K562 (cell line): Measurements from ENCODE around the gene EVX1. TPM values are rescaled to one million over a fixed set of nuclear protein-coding genes. Genes with fewer than 3 reads are reported as not detected.
A peak's percentile ranks its signal among the peaks of the same experiment; 100 is the strongest.

Experiments
- ATAC-seq: fragments of 200-7000 bp; cut with Tn5 transposase; 3 replicates; pipeline ENCODE4 v1.9.1; 2020; ENCODE audit warnings: moderate library complexity
- BruUV-seq: library from RNA; stranded (reverse); fragments of 400-500 nt; replicated peaks from 2 replicates; lab custom pipeline; 2021; lab: Mats Ljungman, UMichigan
- CTCF ChIA-PET: fragments of 300-600 bp; formaldehyde crosslinking; extraction: SDS; loops from one replicate; lab custom pipeline; 2021; ENCODE audit warnings: low intra/inter-chr PET ratio; lab: Yijun Ruan, JAX
- POLR2A ChIA-PET: fragments of 300-600, 350-650 bp; sonication (Branson Sonifier 250); formaldehyde crosslinking; extraction: SDS; loops from one replicate; lab custom pipeline; 2021; ENCODE audit warnings: antibody characterized with exemption, inconsistent platforms; lab: Yijun Ruan, JAX
- DNase-seq, 4 experiments: peaks; one replicate each; pipeline versions ENCODE4 v3.0.0 to v3.0.0-alpha.2; 2011 to 2018; ENCODE audit warnings: low spot score in 3 of 4, mixed read lengths in 3 of 4; ENCODE audit errors: extremely low read depth in 1 of 4
- FAIRE-seq: peaks from 2 replicates; lab custom pipeline; 2011; peaks lifted over from hg19 to GRCh38; lab: Jason Lieb, UNC
- H2AFZ ChIP-seq: 2 replicates; pipeline ENCODE4 v1.6.0; 2011; ENCODE audit warnings: low read depth, low read length, control low read depth, inconsistent platforms
- H3K27ac ChIP-seq: fragments of 200-600 bp; 3 replicates; pipeline ENCODE4 v1.8.0; 2011; ENCODE audit warnings: low read depth, mild to moderate bottlenecking, control low read depth, inconsistent platforms, low read length, moderate library complexity, mixed read lengths; ENCODE audit errors: extremely low read depth
- H3K27me3 ChIP-seq, 2 experiments: fragments of 300-600 bp in 1 of 2; 2 replicates in 1 of 2; 3 replicates in 1 of 2; pipeline versions ENCODE4 v1.6.0 to v1.8.0; 2011; ENCODE audit warnings: inconsistent platforms in 2 of 2, low read length in 2 of 2, mild to moderate bottlenecking in 1 of 2, mixed read lengths in 1 of 2, moderate library complexity in 1 of 2; ENCODE audit not compliant: control insufficient read depth in 2 of 2, insufficient read depth in 2 of 2
- H3K36me3 ChIP-seq: fragments of 300-600 bp; 3 replicates; pipeline ENCODE4 v1.8.0; 2011; ENCODE audit warnings: mild to moderate bottlenecking, low read length, inconsistent platforms; ENCODE audit not compliant: control insufficient read depth, insufficient read depth
- H3K4me1 ChIP-seq, 2 experiments: fragments of 200-600 bp in 1 of 2; replicated peaks in 1 of 2; 2 replicates in 1 of 2; 3 replicates in 1 of 2; pipeline versions ENCODE4 v1.5.1 to v1.8.0; 2011; ENCODE audit warnings: inconsistent platforms in 2 of 2, low read length in 2 of 2, mild to moderate bottlenecking in 1 of 2, mixed read lengths in 1 of 2, moderate library complexity in 1 of 2; ENCODE audit not compliant: control insufficient read depth in 2 of 2, insufficient read depth in 2 of 2
- H3K4me2 ChIP-seq: 2 replicates; pipeline ENCODE4 v1.6.1; 2011; ENCODE audit warnings: low read length, control low read depth, inconsistent platforms, mixed read lengths; ENCODE audit not compliant: insufficient read depth
- H3K4me3 ChIP-seq: fragments of 200-600 bp; sonication (generic), shearing (Covaris generic); 2 replicates; pipeline ENCODE4 v1.5.1; 2016; ENCODE audit warnings: control low read depth, inconsistent platforms
- H3K79me2 ChIP-seq: fragments of 200-600 bp; 3 replicates; pipeline ENCODE4 v1.8.0; 2011; ENCODE audit warnings: low read length, inconsistent platforms; ENCODE audit not compliant: control insufficient read depth, insufficient read depth
- H3K9ac ChIP-seq, 2 experiments: 2 replicates each; pipeline versions ENCODE4 v1.6.0 to v1.6.1; 2011; ENCODE audit warnings: low read depth in 2 of 2, low read length in 2 of 2, control low read depth in 1 of 2, inconsistent platforms in 1 of 2, mild to moderate bottlenecking in 1 of 2, mixed read lengths in 1 of 2; ENCODE audit not compliant: insufficient read depth in 1 of 2
- H3K9me1 ChIP-seq: one replicate; pipeline ENCODE4 v1.6.0; 2011; ENCODE audit warnings: inconsistent platforms, mild to moderate bottlenecking, low read length, moderate library complexity; ENCODE audit not compliant: control insufficient read depth, insufficient read depth
- H3K9me3 ChIP-seq: replicated peaks from 2 replicates; pipeline ENCODE4 v1.5.1; 2011; ENCODE audit warnings: low read depth, low read length, inconsistent platforms; ENCODE audit not compliant: control insufficient read depth, insufficient read depth
- H4K20me1 ChIP-seq: replicated peaks from 2 replicates; pipeline ENCODE4 v1.6.1; 2011; ENCODE audit warnings: low read length, inconsistent platforms, mixed read lengths; ENCODE audit not compliant: control insufficient read depth, insufficient read depth
- ASH1L ChIP-seq: fragments of 450-650 bp; IDR thresholded peaks from 2 replicates; pipeline ENCODE4 v1.6.1; 2018; ENCODE audit warnings: borderline replicate concordance, mild to moderate bottlenecking, low read depth; ENCODE audit not compliant: partially characterized antibody
- CTBP1 ChIP-seq: fragments of 450-650 bp; IDR thresholded peaks from 2 replicates; pipeline ENCODE4 v1.6.1; 2016; ENCODE audit warnings: borderline replicate concordance
- CTCF ChIP-seq, 3 experiments: IDR thresholded peaks in 2 of 3; conservative IDR thresholded peaks in 1 of 3; 2 replicates each; pipeline ENCODE4 v1.5.1; 2011 to 2012; ENCODE audit warnings: low read length in 3 of 3, mild to moderate bottlenecking in 3 of 3, control low read depth in 2 of 3, improper control_type of control experiment in 1 of 3, inconsistent platforms in 1 of 3, low read depth in 1 of 3, mixed read lengths in 1 of 3, moderate library complexity in 1 of 3; ENCODE audit not compliant: insufficient read depth in 2 of 3
- RAD21 ChIP-seq, 2 experiments: fragments of 250-450 bp in 1 of 2; fragments of 450-650 bp in 1 of 2; sonication (Bioruptor Pico) in 1 of 2; formaldehyde crosslinking in 1 of 2; IDR thresholded peaks in 1 of 2; conservative IDR thresholded peaks in 1 of 2; 2 replicates each; pipeline versions ENCODE4 v1.4.0 to v1.8.0; 2020 to 2022; ENCODE audit warnings: mild to moderate bottlenecking in 2 of 2, moderate library complexity in 1 of 2
- RCOR1 ChIP-seq, 2 experiments: IDR thresholded peaks; 2 replicates each; pipeline ENCODE4 v1.6.1; 2012; ENCODE audit warnings: low read depth in 2 of 2, low read length in 2 of 2, borderline replicate concordance in 1 of 2, improper control_type of control experiment in 1 of 2
- SMC3 ChIP-seq: conservative IDR thresholded peaks from 2 replicates; pipeline ENCODE4 v1.6.1; 2011; ENCODE audit warnings: low read depth, low read length, improper control_type of control experiment; ENCODE audit not compliant: insufficient read depth
- WGBS: fragments of 100-300 bp; shearing (Covaris generic); methylation state at CpG from one replicate; pipeline ENCODE4 v1.1.6; 2016; ENCODE audit warnings: low coverage, mixed read lengths; ENCODE audit not compliant: insufficient coverage; ENCODE audit errors: missing lambda C conversion rate; 5-methylcytosine and 5-hydroxymethylcytosine counted together
- in situ Hi-C: fragments of 300-500 bp; cut with MboI; formaldehyde crosslinking; loops from 4 replicates; pipeline ENCODE4 v1.15.0; 2018; ENCODE audit warnings: inconsistent platforms, mixed read lengths
- intact Hi-C: fragments of 100-400 bp; cut with micrococcal nuclease; formaldehyde crosslinking; loops from 2 replicates; pipeline ENCODE4 v1.14.2; 2022
- polyA plus RNA-seq, 8 experiments: library from polyadenylated mRNA; depleted of rRNA in 4 of 8; stranded (reverse) in 5 of 8; unstranded in 3 of 8; fragments of >200 nt; fragmentation: Nextera tagmentation in 2 of 8; fragmentation: Illumina TruSeq in 1 of 8; extraction: Ambion mirVana in 2 of 8; extraction: Trizol in 1 of 8; gene quantifications; 2 replicates each; pipeline versions ENCODE4 v1.2.1 to v1.2.3, GENCODE V29; 2011 to 2014; ENCODE audit warnings: inconsistent platforms in 1 of 8, missing spikeins in 1 of 8
- total RNA-seq, 7 experiments: library from RNA; depleted of rRNA in 6 of 7; stranded (reverse); fragments of >200 nt in 6 of 7; fragmentation: Illumina TruSeq in 2 of 7; extraction: Trizol in 2 of 7; gene quantifications; 2 replicates each; pipeline versions ENCODE4 v1.2.1 to v1.2.3, GENCODE V29; 2011 to 2021; ENCODE audit warnings: low replicate concordance in 1 of 7
- TF ChIP-seq, protein P1 (sequence below), 2 experiments: fragments of 250-450 bp in 1 of 2; fragments of 450-650 bp in 1 of 2; sonication (Bioruptor Pico) in 1 of 2; IDR thresholded peaks; 2 replicates each; pipeline versions ENCODE4 v1.6.1 to v1.8.0; 2016 to 2021; ENCODE audit warnings: mild to moderate bottlenecking in 2 of 2, moderate library complexity in 2 of 2, missing compliant biosample characterization in 1 of 2, missing genetic modification characterization in 1 of 2

Gene EVX1
- total and polyA plus RNA-seq, 9 of the 15 experiments (the other 6 are each of a cell fraction or from before 2014, with no cell fraction given) = not detected

DNA sequence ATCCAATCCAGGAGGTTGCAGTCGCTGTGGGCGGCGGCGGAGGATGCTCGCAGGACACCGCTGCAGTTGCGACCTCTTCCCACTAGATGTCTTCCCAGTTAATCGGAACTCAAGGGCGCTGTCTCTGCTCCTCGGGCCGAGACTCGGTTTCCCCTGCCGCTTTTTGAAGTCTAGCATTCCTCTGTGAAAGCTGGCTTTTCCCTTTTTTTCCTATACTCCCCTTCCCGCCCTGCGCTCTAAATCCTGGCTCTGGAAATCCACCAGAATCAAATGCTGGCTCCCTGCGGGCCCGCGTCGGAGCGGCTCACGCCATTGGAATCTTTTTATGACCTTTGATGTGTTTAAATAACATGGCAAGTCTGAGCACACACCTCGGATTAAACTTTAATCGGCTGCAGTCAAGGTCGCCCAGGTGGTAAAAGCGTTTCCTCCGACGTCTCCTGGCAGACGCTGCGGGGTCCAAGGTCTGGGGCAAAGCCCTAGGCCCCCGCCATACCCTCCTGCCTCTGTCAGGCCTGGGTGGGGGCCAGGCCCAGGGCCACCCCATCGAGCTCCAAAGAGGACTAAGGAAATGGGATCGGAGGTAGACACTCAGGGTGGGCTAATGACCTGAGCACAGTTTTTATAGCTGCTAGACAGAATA is 32.0 kb upstream of the EVX1 start:
- WGBS = 19% methylated on average over 31 of the region's 32 CpGs
- Histone ChIP-seq H3K27me3 (peaks cover 44 to 70% of the 10 kb centered on the region in 2 experiments), H3K4me2 (no peak overlapping the region), H3K4me1 (peaks cover 0 to 15% of the 10 kb centered on the region in 2 experiments; a peak in 1 of 5 replicates), H3K4me3 (no peak overlapping the region), H3K9ac (no peak overlapping the region), H3K36me3 (no peaks in the 10 kb centered on the region), H2AFZ (no peak overlapping the region; the same call in 1 of the 2 replicates), H3K79me2 (no peaks in the 10 kb centered on the region), H3K9me3 (no peaks in the 10 kb centered on the region), H3K27ac (no peak overlapping the region), H4K20me1 (peaks cover 7% of the 10 kb centered on the region; the same call in 1 of the 2 replicates), H3K9me1 (no peaks in the 10 kb centered on the region)
- CTCF ChIA-PET = interaction anchor here (0.6 kb wide), 1 partner anchor 14 kb away, joined by 3 read pairs; no protein-coding TSS in a partner anchor
- in situ Hi-C loops = no loop called here
- intact Hi-C loops = loop anchor here (2.0 to 5.0 kb wide), 2 partner anchors 367 to 452 kb away; partner anchors contain the start of gene HIBADH
- peak; percentile 63 for FAIRE-seq
- peak; percentile 48 to 68 (median 64) for DNase-seq
- BruUV-seq = no TSS peak
- ATAC-seq = peak; percentile 91
- POLR2A ChIA-PET = interaction anchor here (0.6 to 0.7 kb wide), 2 partner anchors 32 to 216 kb away, joined by 3 read pairs; no protein-coding TSS in a partner anchor
- TF ChIP-seq CTBP1 (0 out of 2 replicates have a peak, but pooled peaks have one; percentile 17), ASH1L (no peak), CTCF (IDR thresholded peaks at IDR 0.05 in 2 of 3, conservative IDR thresholded peaks at IDR 0.05 in 1 of 3; ENCODE audit: insufficient read depth in 2 of 3, low read depth in 1 of 3, low read length in 3 of 3) (peak; percentile 63 to 73 (median 63)), SMC3 (peak; percentile 62), RAD21 (CRISPR knock-in tag; conservative IDR thresholded peaks at IDR 0.05 in 1 of 2, IDR thresholded peaks at IDR 0.05 in 1 of 2) (peak; percentile 29 to 59; a peak in 3 of 4 replicates), RCOR1 (IDR thresholded peaks at IDR 0.05; ENCODE audit: borderline replicate concordance in 1 of 2, low read depth in 2 of 2, low read length in 2 of 2) (0 out of 4 replicates have a peak, but pooled peaks of 1 of the 2 experiments have one; percentile 29)
- TF ChIP-seq, protein P1, sequence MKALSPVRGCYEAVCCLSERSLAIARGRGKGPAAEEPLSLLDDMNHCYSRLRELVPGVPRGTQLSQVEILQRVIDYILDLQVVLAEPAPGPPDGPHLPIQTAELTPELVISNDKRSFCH (CRISPR knock-in tag; IDR thresholded peaks at IDR 0.05) = no peak
- TF ChIP-seq, protein P1 (tag; IDR thresholded peaks at IDR 0.05) = no peak
